ENCODE measurements around the gene MTA2. TPM values are rescaled to one million over a fixed set of nuclear protein-coding genes. Genes with fewer than 3 reads are reported as not detected.

MTA2 gene
- total RNA-seq, 1 experiment from 2014 or later = 120 TPM

- Histone ChIP-seq H3F3A (ENCODE audit: insufficient read depth, low read depth) (peaks cover 64% of the 10 kb centered on the region), H3K9me2 (ENCODE audit: insufficient read depth) (no peaks in the 10 kb centered on the region), H3K9me3 (ENCODE audit: insufficient read depth, low read depth) (no peaks in the 10 kb centered on the region), H3K4me2 (peak overlapping the region; percentile 94), H3K27me3 (ENCODE audit: insufficient read depth, low read depth) (no peaks in the 10 kb centered on the region), H3K4me1 (replicated peaks; ENCODE audit: insufficient read depth) (peaks cover 17% of the 10 kb centered on the region), H3K36me3 (ENCODE audit: low read depth) (peaks cover 15% of the 10 kb centered on the region), H4K20me1 (ENCODE audit: insufficient read depth) (no peaks in the 10 kb centered on the region; the same call in 1 of the 2 replicates), H3K27ac (peak overlapping the region; percentile 67), H3K4me3 (peak overlapping the region; percentile 95), H2AFZ (peak overlapping the region; percentile 92), H3K79me2 (ENCODE audit: low read depth) (peaks cover 38% of the 10 kb centered on the region)
- BruUV-seq (replicated peaks) = no TSS peak
- intact Hi-C loops (cut with micrococcal nuclease; ENCODE audit: unreplicated experiment) = loop anchor here (1.0 kb wide), 1 partner anchor 9 kb away; the partner anchor contains the start of gene TUT1
- POLR2A ChIA-PET (ENCODE audit: unreplicated experiment) = interaction anchor here (1.0 kb wide), 1 partner anchor 27 kb away, joined by 5 read pairs; no protein-coding TSS in a partner anchor
- CTCF ChIA-PET = interaction anchor here (0.6 to 1.8 kb wide), 3 partner anchors 11 to 205 kb away, joined by 3 to 17 read pairs (median 12); no protein-coding TSS in a partner anchor
- DNase-seq = no peak
- TF ChIP-seq CTCF (conservative IDR thresholded peaks at IDR 0.05) (no peak), EZH2 (IDR thresholded peaks at IDR 0.05; ENCODE audit: low read depth) (no peak)
Measured at GRCh38 chr11:62600367-62601121, 1.1 kb downstream of the MTA2 start.

GRCh38 chr11:62599901-62600300 lies 1.8 kb downstream of the MTA2 start:
- peak overlapping the region; percentile 94 for H3K4me2 ChIP-seq
- POLR2A ChIA-PET (ENCODE audit: unreplicated experiment) = interaction anchor here (0.6 to 1.0 kb wide), 5 partner anchors 26 to 186 kb away, joined by 3 to 5 read pairs (median 4); partner anchors contain the start of gene UQCC3
- no peak for DNase-seq
- no peaks in the 10 kb centered on the region; the same call in 1 of the 2 replicates for H4K20me1 ChIP-seq (ENCODE audit: insufficient read depth)
- H3K4me1 ChIP-seq (replicated peaks; ENCODE audit: insufficient read depth) = peaks cover 17% of the 10 kb centered on the region
- no peak overlapping the region for H2AFZ ChIP-seq
- H3K9me2 ChIP-seq (ENCODE audit: insufficient read depth) = no peaks in the 10 kb centered on the region
- H3K27me3 ChIP-seq (ENCODE audit: insufficient read depth, low read depth) = no peaks in the 10 kb centered on the region
- BruUV-seq (replicated peaks) = TSS peak; percentile 36
- TF ChIP-seq CTCF (conservative IDR thresholded peaks at IDR 0.05) = no peak
- no peak for TF ChIP-seq EZH2 (IDR thresholded peaks at IDR 0.05; ENCODE audit: low read depth)
- peaks cover 38% of the 10 kb centered on the region for H3K79me2 ChIP-seq (ENCODE audit: low read depth)
- intact Hi-C loops (cut with micrococcal nuclease; ENCODE audit: unreplicated experiment) = no loop called here
- H3K27ac ChIP-seq = no peak overlapping the region
- H3K9me3 ChIP-seq (ENCODE audit: insufficient read depth, low read depth) = no peaks in the 10 kb centered on the region
- H3K4me3 ChIP-seq = peak overlapping the region; percentile 95
- CTCF ChIA-PET = interaction anchor here (0.6 to 1.4 kb wide), 2 partner anchors 39 to 175 kb away, joined by 3 to 7 read pairs; no protein-coding TSS in a partner anchor
- H3K36me3 ChIP-seq (ENCODE audit: low read depth) = peaks cover 15% of the 10 kb centered on the region
- H3F3A ChIP-seq (ENCODE audit: insufficient read depth, low read depth) = peaks cover 61% of the 10 kb centered on the region

- H3K4me3 ChIP-seq = peak overlapping the region; percentile 95; the same call in 1 of the 2 replicates
- no peak for TF ChIP-seq EZH2 (IDR thresholded peaks at IDR 0.05; ENCODE audit: low read depth)
- TF ChIP-seq CTCF (conservative IDR thresholded peaks at IDR 0.05) = no peak
- H3K4me2 ChIP-seq = peak overlapping the region; percentile 94
- no peaks in the 10 kb centered on the region for H3K9me2 ChIP-seq (ENCODE audit: insufficient read depth)
- H3K79me2 ChIP-seq (ENCODE audit: low read depth) = peaks cover 38% of the 10 kb centered on the region
- H3K9me3 ChIP-seq (ENCODE audit: insufficient read depth, low read depth) = no peaks in the 10 kb centered on the region
- peak; percentile 88 to 96 for DNase-seq
- no TSS peak for BruUV-seq (replicated peaks)
- peaks cover 60% of the 10 kb centered on the region for H3F3A ChIP-seq (ENCODE audit: insufficient read depth, low read depth)
- no peaks in the 10 kb centered on the region; the same call in 1 of the 2 replicates for H4K20me1 ChIP-seq (ENCODE audit: insufficient read depth)
- H3K27ac ChIP-seq = no peak overlapping the region
- peaks cover 17% of the 10 kb centered on the region for H3K4me1 ChIP-seq (replicated peaks; ENCODE audit: insufficient read depth)
- no peak overlapping the region for H2AFZ ChIP-seq
- H3K36me3 ChIP-seq (ENCODE audit: low read depth) = peaks cover 15% of the 10 kb centered on the region
- intact Hi-C loops (cut with micrococcal nuclease; ENCODE audit: unreplicated experiment) = no loop called here
- POLR2A ChIA-PET (ENCODE audit: unreplicated experiment) = interaction anchor here (0.6 to 1.0 kb wide), 8 partner anchors 25 to 899 kb away, joined by 3 to 15 read pairs (median 4); partner anchors contain the start of genes INTS5 and UQCC3
- H3K27me3 ChIP-seq (ENCODE audit: insufficient read depth, low read depth) = no peaks in the 10 kb centered on the region
- CTCF ChIA-PET = interaction anchor here (0.6 to 1.4 kb wide), 3 partner anchors 38 to 175 kb away, joined by 3 to 7 read pairs (median 5); no protein-coding TSS in a partner anchor
Measured at GRCh38 chr11:62599069-62599696, 2.5 kb downstream of the MTA2 start.
